Hematopoietic multipotent progenitor cell treated with erythropoietin and hydrocortisone succinate and interleukin-3 and kit ligand, for 6 days (in vitro differentiated cells): Measurements from ENCODE around the gene FAHD1.
A peak's percentile ranks its signal among the peaks of the same experiment; 100 is the strongest.

Experiments used
- DNase-seq: peaks from one replicate; pipeline ENCODE4 v3.0.0-alpha.2; 2015

Gene FAHD1

GRCh38 chr16:1826691-1827573 is at the start of gene FAHD1, which contains the start of gene HAGH:
FAHD1 (plus strand) TSS chr16:1827206; CDS start chr16:1827239, 33 bp downstream.
HAGH (minus strand) TSS chr16:1826825; CDS start chr16:1826787, 38 bp downstream.
- DNase-seq: peak; percentile 95

DNA sequence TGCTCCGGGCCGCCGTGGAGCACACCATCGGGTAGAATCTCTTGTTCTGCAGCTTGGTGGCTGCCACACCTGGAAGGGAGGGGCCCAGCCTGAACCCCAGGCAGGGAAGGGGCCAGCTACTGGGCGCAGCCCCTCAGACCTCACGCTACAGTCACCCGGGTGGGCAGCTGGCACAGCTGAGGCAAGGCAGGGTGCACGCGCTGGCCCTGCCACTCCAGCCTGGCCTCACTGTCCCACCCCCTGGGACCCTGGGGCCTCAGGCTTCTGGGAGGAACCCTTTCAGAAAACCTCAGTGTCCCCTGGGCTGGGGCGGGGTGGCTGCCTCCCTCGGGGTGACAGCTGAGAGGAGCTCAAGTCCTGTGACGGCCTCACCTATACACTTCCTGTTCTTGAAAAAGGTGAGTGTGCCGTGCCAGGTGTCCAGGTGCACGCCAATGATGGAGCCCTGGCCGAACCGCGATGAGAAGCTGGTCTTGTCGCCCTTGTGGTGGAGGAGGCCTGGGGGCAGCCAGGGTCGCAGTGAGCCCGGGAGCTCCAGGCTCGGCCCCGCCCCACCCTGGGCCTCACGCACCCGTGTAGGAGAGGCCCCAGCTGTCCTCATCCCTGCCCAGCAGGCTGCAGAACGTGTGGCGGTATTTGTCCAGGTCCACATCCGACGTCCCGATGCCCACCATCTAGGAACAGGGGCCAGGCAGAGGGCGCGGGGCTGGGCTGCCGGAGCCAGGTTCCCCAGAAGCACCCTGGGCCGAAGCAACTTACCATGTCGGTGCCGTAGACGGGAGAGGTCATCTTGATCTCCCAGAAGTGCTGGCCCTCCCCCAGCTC is 49.4 kb upstream of the FAHD1 start:
- DNase-seq: no peak

- DNase-seq: no peak
These were observed 48.5 kb upstream of the FAHD1 start for GRCh38 chr16:1778200-1779179.

DNA sequence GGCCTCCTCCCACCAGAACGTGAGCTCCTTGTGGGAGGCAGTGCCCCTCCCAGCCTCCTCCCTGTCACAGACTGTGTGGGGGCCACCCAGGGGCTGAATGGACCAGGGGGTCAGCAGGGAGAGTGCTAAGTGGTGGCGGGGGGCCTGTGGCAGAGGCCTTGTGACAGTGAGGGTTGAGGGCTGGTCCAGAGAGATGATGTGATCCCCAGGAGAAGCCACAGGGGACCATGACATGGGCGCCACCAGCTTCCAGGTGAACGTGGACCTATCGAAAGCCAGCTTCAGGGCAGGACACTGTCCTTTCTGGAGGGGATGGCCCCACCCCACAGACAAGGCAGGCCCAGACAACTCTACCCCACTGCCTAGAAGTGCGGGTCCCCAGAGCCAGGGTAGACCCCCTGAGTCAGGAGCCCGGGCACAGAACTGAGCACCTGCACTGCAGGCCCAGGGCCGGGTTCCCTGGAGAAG is 47.7 kb upstream of the FAHD1 start:
- no peak for DNase-seq

DNA sequence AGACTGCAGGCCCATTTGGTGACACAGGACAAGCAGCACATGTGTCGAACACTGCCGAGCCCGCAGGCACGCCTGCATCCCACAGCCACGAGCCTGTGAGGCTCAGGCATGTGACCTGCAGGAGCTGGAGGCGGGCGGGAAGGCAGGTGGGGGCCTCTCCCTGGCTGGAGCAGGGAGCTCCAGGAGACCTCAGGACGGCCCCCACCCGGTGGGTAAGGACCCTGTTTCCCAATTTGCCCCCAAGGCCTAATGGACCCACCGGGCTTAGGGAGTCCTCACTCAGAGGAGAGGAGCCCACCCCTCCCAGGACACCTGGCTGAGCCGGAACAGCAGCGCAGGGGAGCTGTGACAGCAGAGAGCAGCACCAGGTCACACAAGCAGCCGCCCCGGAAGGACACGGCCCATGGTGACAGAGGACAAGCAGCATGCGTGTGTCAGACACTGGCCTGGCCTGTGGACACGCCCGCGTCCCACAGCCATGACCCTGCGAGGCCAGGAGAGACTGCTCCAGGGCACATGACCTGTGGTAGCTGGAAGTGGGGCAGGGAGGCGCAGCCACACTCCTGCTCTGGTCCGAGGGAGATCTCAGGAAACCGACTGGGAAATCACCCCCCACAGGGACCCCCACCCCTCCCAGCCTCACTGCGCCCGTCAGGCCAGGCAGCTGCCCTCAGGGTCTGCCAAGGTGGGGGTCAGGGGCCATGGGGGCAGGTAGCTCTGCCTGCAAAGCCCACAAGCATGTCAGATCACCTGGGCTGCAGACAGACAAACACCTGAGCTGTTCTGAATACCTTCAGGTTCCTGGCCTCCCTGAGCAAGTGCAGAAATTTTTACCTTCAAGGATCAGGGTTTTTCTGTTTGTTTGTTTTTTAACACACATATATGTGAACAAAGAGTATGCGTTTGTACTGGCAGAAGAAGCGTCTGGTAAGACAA is 47.0 kb upstream of the FAHD1 start:
- no peak for DNase-seq

DNA sequence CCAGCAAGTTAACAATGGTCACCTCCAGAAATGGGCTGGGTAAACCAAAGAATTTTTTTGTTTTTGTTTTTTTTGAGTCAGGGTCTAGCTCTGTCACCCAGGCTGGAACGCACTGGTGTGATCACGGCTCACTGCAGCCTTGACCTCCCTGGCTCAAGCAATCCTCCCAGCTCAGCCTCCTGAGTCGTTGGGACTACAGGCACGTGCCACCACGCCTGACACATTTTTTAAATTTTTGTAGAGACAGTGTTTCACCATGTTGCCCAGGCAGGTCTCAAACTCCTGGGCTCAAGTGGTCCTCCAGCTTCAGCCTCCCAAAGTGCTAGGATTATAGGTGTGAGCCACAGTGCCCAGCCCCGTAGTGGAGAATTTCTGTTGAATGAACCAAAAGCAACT is 46.3 kb upstream of the FAHD1 start:
- DNase-seq: no peak

- no peak for DNase-seq
These were observed 45.8 kb upstream of the FAHD1 start for GRCh38 chr16:1781254-1781653.

DNA sequence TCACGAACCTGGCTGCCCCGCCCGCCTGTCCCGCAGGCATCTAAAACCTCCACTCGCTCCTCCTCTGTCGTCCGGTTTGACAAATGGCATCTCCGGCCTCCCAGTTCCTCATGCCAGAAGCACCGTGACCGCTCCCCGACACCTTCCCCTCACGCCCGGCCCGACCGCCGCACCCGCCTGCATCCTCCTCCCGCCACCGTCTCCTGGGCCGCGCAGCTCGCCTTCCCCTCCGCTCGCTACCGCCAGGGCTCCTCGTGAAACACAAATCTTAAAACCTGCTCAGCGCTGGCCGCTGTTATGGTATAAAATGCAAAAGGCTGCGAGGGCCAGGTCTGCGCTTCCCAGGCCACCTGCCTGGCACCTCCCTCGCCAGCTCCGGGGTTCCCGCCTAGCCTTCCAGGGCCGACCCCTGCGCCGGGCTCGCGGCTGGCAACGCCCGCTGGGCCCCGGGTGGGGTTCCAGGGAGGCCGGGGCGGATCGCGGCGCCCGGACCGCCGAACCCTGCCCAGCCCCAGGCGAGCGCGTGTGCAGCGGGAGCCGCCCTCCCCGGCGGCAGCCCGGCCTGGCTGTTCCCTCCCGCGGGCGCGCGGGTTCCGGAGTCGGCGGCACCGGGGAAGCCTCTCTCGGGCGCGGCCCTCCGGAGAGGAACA is 45.1 kb upstream of the FAHD1 start:
- DNase-seq: peak; percentile 51

- peak; percentile 100 for DNase-seq
These were observed 44.4 kb upstream of the FAHD1 start, which contains the start of the genes NUBP2 and SPSB3 for GRCh38 chr16:1782408-1783264. NUBP2 (plus strand) TSS chr16:1782960; CDS start chr16:1783021, 61 bp downstream. SPSB3 (minus strand) TSS chr16:1782571; CDS start chr16:1781483, 1,088 bp downstream.

GRCh38 chr16:1784977-1785845 is 41.8 kb upstream of the FAHD1 start:
- no peak for DNase-seq

DNA sequence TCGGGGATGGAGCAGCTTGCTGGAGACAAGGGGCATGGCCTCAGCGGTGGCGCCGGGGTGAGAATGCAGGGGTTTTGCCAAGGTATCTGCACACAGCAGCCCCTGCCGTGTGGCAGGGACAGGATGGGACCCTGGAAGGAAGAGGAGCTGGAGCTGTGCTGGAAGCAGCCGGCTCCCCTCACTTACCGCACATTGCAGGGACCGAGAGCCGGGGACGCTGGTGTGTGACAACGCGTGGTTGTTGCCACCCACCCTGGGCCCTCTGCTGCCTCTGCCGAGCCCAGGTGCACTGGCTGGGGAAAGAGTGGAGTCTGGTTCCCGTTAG is 41.2 kb upstream of the FAHD1 start:
- DNase-seq: no peak

DNA sequence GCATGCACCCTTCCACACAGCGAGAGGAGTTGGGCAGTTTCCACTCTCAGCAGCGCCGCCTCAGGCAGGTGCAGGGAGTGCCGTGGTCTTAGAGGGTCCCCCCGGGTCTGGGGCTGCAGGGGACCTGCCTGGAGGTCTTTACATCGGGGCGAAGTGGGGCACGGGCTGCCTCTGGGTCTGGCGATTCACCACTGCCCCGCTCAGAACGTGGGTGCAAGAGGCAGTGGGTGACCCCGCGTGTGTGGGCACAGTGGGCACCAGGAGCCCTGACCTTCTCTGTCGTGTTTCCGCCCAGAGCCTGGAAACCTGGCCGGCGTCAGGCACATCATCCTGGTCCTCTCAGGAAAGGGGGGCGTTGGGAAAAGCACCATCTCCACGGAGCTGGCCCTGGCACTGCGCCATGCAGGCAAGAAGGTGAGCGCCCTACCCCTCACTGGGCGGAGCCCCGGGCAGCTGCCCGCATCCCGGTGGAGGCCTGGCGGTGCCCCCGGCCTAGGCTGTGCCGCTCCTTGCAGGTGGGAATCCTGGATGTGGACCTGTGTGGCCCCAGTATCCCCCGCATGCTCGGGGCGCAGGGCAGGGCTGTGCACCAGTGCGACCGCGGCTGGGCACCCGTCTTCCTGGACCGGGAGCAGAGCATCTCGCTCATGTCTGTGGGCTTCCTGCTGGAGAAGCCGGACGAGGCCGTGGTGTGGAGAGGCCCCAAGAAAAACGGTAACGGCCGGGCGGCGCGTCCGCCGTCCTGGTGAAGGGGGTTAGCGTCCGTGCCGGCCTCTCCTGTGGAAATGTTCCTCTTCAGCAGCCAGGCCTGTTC is 40.6 kb upstream of the FAHD1 start:
- DNase-seq: no peak

DNA sequence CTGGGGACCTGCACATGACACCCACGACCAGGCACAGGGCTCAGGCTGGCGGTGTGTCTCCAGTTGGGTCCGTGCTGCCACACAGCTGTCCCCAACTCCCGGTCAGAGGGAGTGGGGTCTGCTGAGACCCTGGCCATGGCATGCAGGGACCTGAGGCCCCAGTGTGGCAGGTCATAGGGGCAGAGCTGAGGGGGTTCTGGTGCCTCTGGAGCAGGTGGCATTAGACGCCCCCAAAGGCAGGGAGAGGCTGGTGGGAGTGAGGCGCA is 40.0 kb upstream of the FAHD1 start:
- no peak for DNase-seq

GRCh38 chr16:1787322-1788094 is 39.5 kb upstream of the FAHD1 start:
- DNase-seq: no peak

- no peak for DNase-seq
These were observed 38.8 kb upstream of the FAHD1 start for GRCh38 chr16:1788095-1788707.

DNA sequence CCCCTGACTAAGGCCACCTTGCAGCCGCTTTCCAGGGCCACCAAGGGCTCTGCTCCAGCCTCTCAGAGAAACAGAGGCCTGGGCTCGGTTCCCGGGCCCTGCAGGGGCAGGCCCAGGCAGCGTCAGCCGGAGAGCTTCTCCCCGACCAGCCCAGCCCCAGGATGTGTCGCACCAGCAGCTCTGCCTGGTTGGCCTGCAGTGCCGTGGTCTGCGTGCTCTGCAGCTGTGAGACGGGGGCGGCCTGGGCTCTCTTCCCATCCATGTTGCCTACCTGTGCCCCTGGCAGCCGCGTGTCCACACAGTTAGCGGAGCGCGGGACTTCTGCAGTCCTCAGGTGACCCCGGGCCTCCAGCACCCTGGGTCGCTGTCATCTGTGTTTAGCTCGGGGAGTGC is 38.3 kb upstream of the FAHD1 start:
- no peak for DNase-seq

DNA sequence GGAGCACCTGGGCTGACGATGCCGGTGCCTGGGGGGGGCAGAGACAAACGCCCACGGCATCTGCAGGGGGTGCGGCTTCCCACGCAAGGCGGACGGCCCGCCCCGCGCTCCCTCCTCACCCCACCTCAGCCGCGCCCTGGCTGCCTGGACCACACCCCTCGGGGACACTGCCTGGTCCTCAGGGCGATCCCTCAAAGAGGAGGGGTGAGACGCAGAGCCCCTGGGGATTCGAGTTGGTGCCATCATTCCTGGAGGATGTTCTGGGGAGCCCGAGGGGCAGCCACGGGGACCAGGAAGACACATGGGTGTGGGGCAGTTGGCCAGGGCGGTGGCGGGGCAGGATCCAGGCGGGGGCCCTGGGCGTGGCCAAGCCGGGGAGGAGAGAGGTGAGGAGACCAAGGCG is 37.4 kb upstream of the FAHD1 start:
- DNase-seq: no peak
